Spleen (tissue), 7 donors: ENCODE measurements around the gene EXOSC7.

Experiments
- POLR2A ChIP-seq, 3 donors: fragments of 450-650 bp; IDR thresholded peaks; one replicate each; pipeline ENCODE4 v1.5.1; 2017; ENCODE audit warnings: antibody characterized with exemption in 3 of 3, mild to moderate bottlenecking in 1 of 3
- TF ChIP-seq, protein P1 (sequence below), 11 experiments: fragments of 200-600 bp in 7 of 11; fragments of 450-650 bp in 4 of 11; sonication (generic) in 4 of 11; IDR thresholded peaks in 8 of 11; conservative IDR thresholded peaks in 3 of 11; 1 replicate in 7 of 11; 2 replicates in 4 of 11; pipeline versions ENCODE4 v1.4.0 to v1.8.0; 2016 to 2021; ENCODE audit warnings: antibody characterized with exemption in 11 of 11, inconsistent platforms in 4 of 11, mild to moderate bottlenecking in 1 of 11
- donor health status: DM: no; HTN: no; CAD: no; lungs with moderate emphysema.
- donor health status: DM: no; HTN: no; CAD: no.
- donor health status: DM: no; HTN: no; CAD: no.

DNA sequence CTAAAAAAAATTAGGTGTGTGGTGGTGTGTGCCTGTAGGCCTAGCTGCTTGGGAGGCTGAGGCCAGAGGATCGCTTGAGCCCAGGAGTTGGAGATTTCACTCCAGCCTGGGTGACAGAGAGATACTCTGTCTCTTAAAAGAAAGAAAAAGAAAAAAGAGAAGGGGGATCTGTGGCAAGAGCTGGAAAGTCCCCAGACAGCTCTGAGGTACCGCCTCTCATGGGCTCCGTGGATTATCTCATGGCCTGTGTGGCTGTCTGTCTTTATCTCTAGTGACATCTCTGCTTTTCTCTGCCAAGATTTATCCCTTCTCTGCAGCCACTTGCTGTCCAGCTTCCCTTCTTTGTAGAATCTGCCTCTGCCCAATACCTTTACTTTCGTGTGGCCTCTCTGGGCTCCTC lies 5.7 kb downstream of the EXOSC7 start:
- TF ChIP-seq, protein P1, sequence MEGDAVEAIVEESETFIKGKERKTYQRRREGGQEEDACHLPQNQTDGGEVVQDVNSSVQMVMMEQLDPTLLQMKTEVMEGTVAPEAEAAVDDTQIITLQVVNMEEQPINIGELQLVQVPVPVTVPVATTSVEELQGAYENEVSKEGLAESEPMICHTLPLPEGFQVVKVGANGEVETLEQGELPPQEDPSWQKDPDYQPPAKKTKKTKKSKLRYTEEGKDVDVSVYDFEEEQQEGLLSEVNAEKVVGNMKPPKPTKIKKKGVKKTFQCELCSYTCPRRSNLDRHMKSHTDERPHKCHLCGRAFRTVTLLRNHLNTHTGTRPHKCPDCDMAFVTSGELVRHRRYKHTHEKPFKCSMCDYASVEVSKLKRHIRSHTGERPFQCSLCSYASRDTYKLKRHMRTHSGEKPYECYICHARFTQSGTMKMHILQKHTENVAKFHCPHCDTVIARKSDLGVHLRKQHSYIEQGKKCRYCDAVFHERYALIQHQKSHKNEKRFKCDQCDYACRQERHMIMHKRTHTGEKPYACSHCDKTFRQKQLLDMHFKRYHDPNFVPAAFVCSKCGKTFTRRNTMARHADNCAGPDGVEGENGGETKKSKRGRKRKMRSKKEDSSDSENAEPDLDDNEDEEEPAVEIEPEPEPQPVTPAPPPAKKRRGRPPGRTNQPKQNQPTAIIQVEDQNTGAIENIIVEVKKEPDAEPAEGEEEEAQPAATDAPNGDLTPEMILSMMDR (IDR thresholded peaks at IDR 0.05 in 8 of 11, conservative IDR thresholded peaks at IDR 0.05 in 3 of 11) = no peak
- TF ChIP-seq POLR2A (IDR thresholded peaks at IDR 0.05) = no peak
